T-helper 2 cell treated with Interferon-gamma antibody and Interleukin-4, amounts not matched to agents 100 ng/mL and 5 ng/mL, for 36 hours (primary cell): ENCODE measurements around the gene SLC5A1. TPM values are rescaled to one million over a fixed set of nuclear protein-coding genes. Genes with fewer than 3 reads are reported as not detected.
"Not testable (repeated sequence)": the region's sequence is repeated elsewhere in the genome, so short reads cannot be mapped to it uniquely, and the experiment has no call there.

Experiments used
- intact Hi-C: fragments of 100-400 bp; cut with micrococcal nuclease; formaldehyde crosslinking; loops from one replicate; pipeline ENCODE4 v1.15.1; 2023
- total RNA-seq: library from RNA; stranded (reverse); gene quantifications from 2 replicates; pipeline ENCODE4 v1.2.3, GENCODE V29; 2022

Gene SLC5A1
- total RNA-seq, 1 donor from 2014 or later: not detected

GRCh38 chr22:32142600-32142999, 99.5 kb downstream of the SLC5A1 start:
- intact Hi-C loops: loop anchor here (2.0 to 5.0 kb wide), 2 partner anchors 65 to 330 kb away; partner anchors contain the start of gene RFPL2

GRCh38 chr22:32144496-32145274, 101.6 kb downstream of the SLC5A1 start:
- intact Hi-C loops: loop anchor here (5.0 kb wide), 1 partner anchor 63 kb away; the partner anchor contains the start of gene RFPL2

- intact Hi-C loops: not testable (repeated sequence)
Measured at GRCh38 chr22:32147128-32147527, 104.1 kb downstream of the SLC5A1 start.

DNA sequence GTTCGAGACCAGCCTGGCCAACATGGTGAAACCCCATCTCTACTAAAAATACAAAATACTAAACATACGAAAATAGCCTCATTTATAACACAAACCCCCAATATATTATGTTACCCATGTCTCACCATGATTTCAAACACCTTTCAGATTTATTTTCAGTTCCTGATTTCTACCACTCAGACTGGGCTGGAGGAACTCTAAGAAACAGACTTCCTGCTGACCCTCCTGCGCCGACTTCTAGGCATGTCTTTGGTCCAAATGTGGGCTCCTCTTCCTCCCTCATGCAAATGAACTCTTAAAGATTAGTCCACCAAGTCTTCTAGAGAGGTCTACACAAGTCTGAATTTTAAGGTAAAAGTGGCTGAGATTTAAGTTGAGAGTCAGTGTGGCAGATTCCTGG, 105.3 kb downstream of the SLC5A1 start:
- intact Hi-C loops: not testable (repeated sequence)

- intact Hi-C loops: not testable (repeated sequence)
Measured at GRCh38 chr22:32150647-32151046, 107.6 kb downstream of the SLC5A1 start.

DNA sequence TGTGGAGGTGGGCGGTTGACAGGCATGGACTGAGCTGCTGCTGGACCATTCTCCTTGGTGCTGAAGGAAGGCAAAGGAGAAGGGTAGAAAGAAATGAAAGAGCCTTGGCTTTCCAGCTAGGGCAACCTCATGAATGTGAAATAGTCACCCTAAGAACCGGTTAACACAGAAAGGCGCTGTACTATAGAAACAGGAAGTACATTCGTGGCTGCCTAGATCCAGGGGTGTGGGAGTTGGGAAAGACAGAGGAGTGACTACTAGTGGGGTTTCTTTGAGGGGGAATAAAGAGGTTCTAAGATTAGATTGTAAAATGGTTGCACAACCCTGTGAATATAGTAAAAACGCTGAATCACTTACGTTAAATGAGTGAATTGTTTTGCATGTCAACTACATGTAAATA, 108.6 kb downstream of the SLC5A1 start:
- intact Hi-C loops: not testable (repeated sequence)

GRCh38 chr22:32154727-32155126, 111.7 kb downstream of the SLC5A1 start:
- intact Hi-C loops: not testable (repeated sequence)

- intact Hi-C loops: not testable (repeated sequence)
Measured at GRCh38 chr22:32157632-32158031, 114.6 kb downstream of the SLC5A1 start.

- intact Hi-C loops: no loop called here
Measured at GRCh38 chr22:32158712-32159533, 115.9 kb downstream of the SLC5A1 start, which contains the start of gene C22orf42. Gene C22orf42 (minus strand): TSS chr22:32159303. CDS start chr22:32159215, 88 bp downstream.

- intact Hi-C loops: not testable (repeated sequence)
Measured at GRCh38 chr22:32160411-32160810, 117.3 kb downstream of the SLC5A1 start.

Other genes starting within 250 kb of the SLC5A1 start
- 178 and 186 TPM in 2 replicates for gene YWHAH, start 98.7 kb upstream of the SLC5A1 start, total RNA-seq
- not detected in 2 replicates for gene C22orf42, start 116.0 kb downstream of the SLC5A1 start, total RNA-seq
- 0.09 TPM in 1 of 2 replicates, not detected in the other for gene RFPL2, start 161.8 kb downstream of the SLC5A1 start, total RNA-seq
- not detected in 2 replicates for gene SLC5A4, start 212.1 kb downstream of the SLC5A1 start, total RNA-seq